KMS-11 (cell line): ENCODE measurements around the gene FBXO28.
"Not testable (repeated sequence)": the region's sequence is repeated elsewhere in the genome, so short reads cannot be mapped to it uniquely, and the experiment has no call there.

ENCODE experiments used
- H2AFZ ChIP-seq: fragments of 200-600 bp; sonication (generic); 2 replicates; pipeline ENCODE4 v1.6.1; 2016; ENCODE audit warnings: antibody characterized with exemption, mixed run types, low read depth
- H3K27ac ChIP-seq: fragments of 200-600 bp; sonication (generic); 2 replicates; pipeline ENCODE4 v1.6.1; 2016; ENCODE audit warnings: mild to moderate bottlenecking, mixed run types
- H3K27me3 ChIP-seq: fragments of 200-600 bp; sonication (generic); 2 replicates; pipeline ENCODE4 v1.6.1; 2017; ENCODE audit warnings: mild to moderate bottlenecking, low read depth, mixed run types, moderate library complexity; ENCODE audit not compliant: insufficient read depth
- H3K36me3 ChIP-seq: fragments of 200-600 bp; sonication (generic); 2 replicates; pipeline ENCODE4 v1.6.1; 2017; ENCODE audit warnings: mild to moderate bottlenecking, mixed run types; ENCODE audit not compliant: insufficient read depth
- H3K4me1 ChIP-seq: fragments of 200-600 bp; sonication (generic); 2 replicates; pipeline ENCODE4 v1.6.1; 2016; ENCODE audit warnings: mild to moderate bottlenecking, low read depth, mixed run types; ENCODE audit not compliant: poor library complexity, severe bottlenecking
- H3K4me2 ChIP-seq: fragments of 200-600 bp; sonication (generic); 2 replicates; pipeline ENCODE4 v1.7.0; 2016; ENCODE audit warnings: mild to moderate bottlenecking, mixed run types
- H3K4me3 ChIP-seq: fragments of 200-600 bp; sonication (generic); IDR thresholded peaks from 2 replicates; pipeline ENCODE4 v1.6.1; 2017; ENCODE audit warnings: low read depth, low read length, mixed read lengths; ENCODE audit not compliant: insufficient read depth
- H3K79me2 ChIP-seq: fragments of 200-600 bp; sonication (generic); 2 replicates; pipeline ENCODE4 v1.6.1; 2016; ENCODE audit warnings: low read depth, mixed run types; ENCODE audit not compliant: insufficient read depth
- H3K9ac ChIP-seq: fragments of 200-600 bp; sonication (generic); 2 replicates; pipeline ENCODE4 v1.6.1; 2016; ENCODE audit warnings: mild to moderate bottlenecking, mixed run types
- H4K20me1 ChIP-seq: fragments of 200-600 bp; sonication (generic); 2 replicates; pipeline ENCODE4 v1.6.1; 2016; ENCODE audit warnings: mild to moderate bottlenecking, mixed run types; ENCODE audit not compliant: insufficient read depth
- TF ChIP-seq, protein P1 (sequence below): fragments of 200-600 bp; sonication (generic); conservative IDR thresholded peaks from 2 replicates; pipeline ENCODE4 v1.6.1; 2017; ENCODE audit warnings: low read depth, mild to moderate bottlenecking, antibody characterized with exemption, low read length, moderate library complexity, mixed read lengths

FBXO28 gene

DNA sequence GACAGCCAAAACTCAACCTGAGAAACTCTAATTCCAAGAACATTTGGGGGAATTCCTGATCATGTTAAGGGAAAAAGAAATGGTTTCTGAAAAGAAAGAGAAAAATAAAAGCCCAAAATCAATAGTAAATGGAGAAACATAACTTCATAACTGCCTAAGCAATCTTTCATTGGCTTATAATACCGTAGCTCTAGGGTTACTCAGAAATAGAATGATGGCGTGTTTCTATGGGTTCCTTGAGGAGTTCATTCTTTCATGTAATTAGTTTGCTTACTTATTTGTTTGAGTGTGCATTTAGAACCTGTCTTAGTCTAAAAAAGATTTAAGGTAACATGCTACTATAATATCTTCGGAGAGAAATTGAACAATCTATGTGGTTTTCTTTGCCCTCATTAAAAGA lies 37.5 kb upstream of the FBXO28 start:
- no peaks in the 10 kb centered on the region for H3K36me3 ChIP-seq
- H3K79me2 ChIP-seq, result no peaks in the 10 kb centered on the region
- no peaks in the 10 kb centered on the region for H3K4me1 ChIP-seq
- no peak overlapping the region for H3K9ac ChIP-seq
- TF ChIP-seq, protein P1, sequence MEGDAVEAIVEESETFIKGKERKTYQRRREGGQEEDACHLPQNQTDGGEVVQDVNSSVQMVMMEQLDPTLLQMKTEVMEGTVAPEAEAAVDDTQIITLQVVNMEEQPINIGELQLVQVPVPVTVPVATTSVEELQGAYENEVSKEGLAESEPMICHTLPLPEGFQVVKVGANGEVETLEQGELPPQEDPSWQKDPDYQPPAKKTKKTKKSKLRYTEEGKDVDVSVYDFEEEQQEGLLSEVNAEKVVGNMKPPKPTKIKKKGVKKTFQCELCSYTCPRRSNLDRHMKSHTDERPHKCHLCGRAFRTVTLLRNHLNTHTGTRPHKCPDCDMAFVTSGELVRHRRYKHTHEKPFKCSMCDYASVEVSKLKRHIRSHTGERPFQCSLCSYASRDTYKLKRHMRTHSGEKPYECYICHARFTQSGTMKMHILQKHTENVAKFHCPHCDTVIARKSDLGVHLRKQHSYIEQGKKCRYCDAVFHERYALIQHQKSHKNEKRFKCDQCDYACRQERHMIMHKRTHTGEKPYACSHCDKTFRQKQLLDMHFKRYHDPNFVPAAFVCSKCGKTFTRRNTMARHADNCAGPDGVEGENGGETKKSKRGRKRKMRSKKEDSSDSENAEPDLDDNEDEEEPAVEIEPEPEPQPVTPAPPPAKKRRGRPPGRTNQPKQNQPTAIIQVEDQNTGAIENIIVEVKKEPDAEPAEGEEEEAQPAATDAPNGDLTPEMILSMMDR, result no peak
- H3K27me3 ChIP-seq, result no peaks in the 10 kb centered on the region
- H4K20me1 ChIP-seq, result no peaks in the 10 kb centered on the region
- H2AFZ ChIP-seq, result no peak overlapping the region
- H3K4me2 ChIP-seq, result no peak overlapping the region
- H3K4me3 ChIP-seq, result no peak overlapping the region
- no peak overlapping the region for H3K27ac ChIP-seq

DNA sequence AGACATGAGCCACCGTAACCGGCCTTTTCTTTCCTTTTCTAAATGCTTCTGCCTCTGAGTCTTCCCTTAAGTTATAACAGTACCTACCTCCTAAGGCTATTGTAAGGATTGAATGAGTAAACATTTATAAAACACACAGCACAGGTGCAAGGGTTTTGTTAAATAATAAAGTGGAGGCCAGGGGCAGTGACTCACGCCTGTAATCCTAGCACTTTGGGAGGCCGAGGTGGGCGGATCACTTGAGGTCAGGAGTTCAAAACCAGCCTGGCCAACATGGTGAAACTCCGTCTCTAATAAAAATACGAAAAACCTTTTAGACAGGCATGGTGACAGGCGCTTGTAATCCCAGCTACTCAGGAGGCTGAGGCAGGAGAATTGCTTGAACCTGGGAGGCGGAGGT lies 34.3 kb upstream of the FBXO28 start:
- not testable (repeated sequence) for H3K27me3 ChIP-seq, H2AFZ ChIP-seq, H3K4me1 ChIP-seq, H4K20me1 ChIP-seq, H3K36me3 ChIP-seq, H3K4me2 ChIP-seq, H3K4me3 ChIP-seq, H3K9ac ChIP-seq, H3K79me2 ChIP-seq, H3K27ac ChIP-seq

DNA sequence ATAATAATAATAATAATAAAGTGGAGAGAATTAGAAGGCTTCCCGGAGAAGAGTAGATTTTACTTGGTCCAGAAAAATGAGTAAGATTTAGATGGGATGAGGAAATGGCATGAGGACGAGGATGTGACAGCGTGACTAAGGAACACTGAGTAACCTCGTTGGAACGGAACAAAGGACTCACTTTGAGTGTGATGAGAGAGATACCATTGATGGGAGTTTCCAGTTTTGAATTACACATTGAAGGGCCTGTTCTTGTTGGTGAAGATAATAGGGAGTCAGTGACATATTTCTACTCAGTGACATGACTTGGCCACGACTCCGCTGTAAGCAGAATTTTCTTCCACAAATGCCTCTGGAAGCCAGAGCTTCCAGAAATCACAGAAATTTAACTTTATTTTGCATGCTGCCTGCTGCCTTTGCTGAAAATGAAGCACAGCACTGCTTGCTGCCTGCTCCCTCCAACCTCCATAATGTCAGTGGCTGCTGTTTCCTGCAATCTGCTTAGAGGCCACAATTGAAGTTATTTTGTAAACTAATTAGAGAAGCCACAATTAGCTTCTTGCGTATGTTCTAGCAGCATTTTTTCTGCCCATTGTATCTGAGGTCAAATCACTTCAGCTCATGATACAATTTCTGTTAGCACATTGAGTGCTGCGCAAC lies 33.7 kb upstream of the FBXO28 start:
- no peaks in the 10 kb centered on the region for H3K27me3 ChIP-seq
- H3K36me3 ChIP-seq, result no peaks in the 10 kb centered on the region
- H3K4me1 ChIP-seq, result no peaks in the 10 kb centered on the region
- H3K4me3 ChIP-seq, result no peak overlapping the region
- H3K4me2 ChIP-seq, result no peak overlapping the region
- H4K20me1 ChIP-seq, result no peaks in the 10 kb centered on the region
- no peak overlapping the region for H3K27ac ChIP-seq
- H2AFZ ChIP-seq, result no peak overlapping the region
- no peaks in the 10 kb centered on the region for H3K79me2 ChIP-seq
- no peak overlapping the region for H3K9ac ChIP-seq
- TF ChIP-seq, protein P1, result no peak

DNA sequence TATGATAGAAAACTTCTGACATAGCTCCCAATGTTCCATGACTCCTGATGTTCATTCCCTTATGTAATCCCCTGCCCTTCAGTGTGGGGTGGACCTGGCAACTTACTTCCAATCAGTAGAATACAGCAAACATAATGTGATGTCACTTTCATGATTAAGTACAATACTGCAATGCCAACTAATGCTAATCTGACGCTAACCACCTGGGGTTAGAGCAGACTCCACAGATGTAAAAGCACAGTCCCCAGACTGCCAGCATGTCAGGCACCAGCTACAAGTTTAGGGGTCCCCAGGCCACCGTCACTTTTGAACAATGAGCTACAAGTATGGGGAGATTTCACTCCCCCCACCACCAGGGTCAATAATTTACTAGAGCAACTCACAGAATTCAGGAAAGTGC lies 32.3 kb upstream of the FBXO28 start:
- no peak overlapping the region for H3K4me3 ChIP-seq
- no peaks in the 10 kb centered on the region for H3K4me1 ChIP-seq
- H3K9ac ChIP-seq, result no peak overlapping the region
- no peaks in the 10 kb centered on the region for H4K20me1 ChIP-seq
- H3K27me3 ChIP-seq, result no peaks in the 10 kb centered on the region
- no peak overlapping the region for H3K27ac ChIP-seq
- no peak overlapping the region for H3K4me2 ChIP-seq
- TF ChIP-seq, protein P1, result no peak
- no peaks in the 10 kb centered on the region for H3K79me2 ChIP-seq
- no peak overlapping the region for H2AFZ ChIP-seq
- no peaks in the 10 kb centered on the region for H3K36me3 ChIP-seq

DNA sequence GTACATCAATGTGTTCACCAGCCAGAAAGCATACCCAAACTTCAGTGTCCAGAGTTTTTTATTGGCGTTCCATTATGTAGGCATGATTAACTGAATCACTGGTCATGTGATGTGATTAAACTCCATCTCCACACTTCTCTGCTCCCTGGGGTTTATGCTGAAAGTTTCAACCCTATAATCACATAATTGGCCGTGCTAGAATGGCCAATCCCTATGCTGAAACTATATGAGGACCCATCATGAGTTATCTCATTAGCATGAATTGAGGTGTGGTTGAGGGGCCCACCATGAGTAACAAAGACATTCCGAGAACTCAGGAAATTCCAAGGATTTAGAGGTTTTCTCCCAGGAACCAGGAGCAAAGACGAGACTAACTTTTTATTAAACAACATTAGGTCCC lies 31.8 kb upstream of the FBXO28 start:
- Histone ChIP-seq H3K36me3 (no peaks in the 10 kb centered on the region), H3K27ac (no peak overlapping the region), H3K4me2 (no peak overlapping the region), H3K4me3 (no peak overlapping the region), H3K79me2 (no peaks in the 10 kb centered on the region), H4K20me1 (no peaks in the 10 kb centered on the region), H3K27me3 (no peaks in the 10 kb centered on the region), H2AFZ (no peak overlapping the region), H3K9ac (no peak overlapping the region), H3K4me1 (no peaks in the 10 kb centered on the region)
- TF ChIP-seq, protein P1, result no peak
